ENCODE measurements around the gene COL13A1.

GRCh38 chr10:69854511-69855345 is 53.0 kb downstream of the COL13A1 start:
- TF ChIP-seq CTCF (IDR thresholded peaks at IDR 0.05) (no peak), POLR2A (IDR thresholded peaks at IDR 0.05) (no peak)
